ENCODE results near the gene FBXL17. TPM values are rescaled to one million over a fixed set of nuclear protein-coding genes. Genes with fewer than 3 reads are reported as not detected.

FBXL17 gene
- total RNA-seq, 1 experiment from 2014 or later, result 5.3 TPM

DNA sequence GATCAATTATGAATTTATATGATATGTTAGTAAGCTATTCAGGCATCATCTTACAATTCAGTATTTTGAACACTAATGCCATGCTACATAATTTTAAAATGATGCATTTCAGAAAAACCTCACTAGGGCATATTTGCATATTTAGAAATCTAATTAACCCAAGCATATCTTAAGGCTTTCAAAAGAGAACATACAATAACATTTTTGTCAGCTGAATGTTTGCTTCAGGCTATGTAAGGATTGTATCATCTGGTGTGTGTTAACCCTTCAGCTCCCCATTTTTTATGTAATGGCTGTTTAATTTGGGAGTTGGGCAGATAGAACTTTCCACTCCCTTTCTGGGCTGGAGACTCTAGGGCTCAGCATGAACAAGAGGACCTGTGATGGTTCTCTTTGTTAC, 412.1 kb downstream of the FBXL17 start:
- Mint-ChIP-seq H3K27ac (no peak overlapping the region), H3K4me3 (no peak overlapping the region), H3K4me1 (peaks cover 22 to 23% of the 10 kb centered on the region in 2 experiments), H3K36me3 (ENCODE audit: insufficient read depth in 1 of 3, low read depth in 3 of 3) (no peaks in the 10 kb centered on the region), H3K9me3 (no peaks in the 10 kb centered on the region), H3K27me3 (ENCODE audit: low read depth) (no peaks in the 10 kb centered on the region)
- Histone ChIP-seq H3K4ac (ENCODE audit: low read depth, low read length) (no peak overlapping the region), H4K5ac (ENCODE audit: insufficient read length, low read depth, low read length) (no peak overlapping the region), H2AFZ (ENCODE audit: low read length) (no peak overlapping the region), H2BK12ac (ENCODE audit: insufficient read length, low read depth, low read length) (no peak overlapping the region), H2BK20ac (ENCODE audit: low read depth, low read length, poor library complexity, severe bottlenecking) (no peak overlapping the region), H4K20me1 (ENCODE audit: control insufficient read depth, insufficient read depth, insufficient read length) (no peaks in the 10 kb centered on the region), H4K8ac (replicated peaks; ENCODE audit: insufficient read length, low read depth, low read length) (no peak overlapping the region), H2BK120ac (ENCODE audit: low read depth, low read length, poor library complexity, severe bottlenecking) (no peak overlapping the region), H3T11ph (ENCODE audit: low read length) (no peak overlapping the region), H3K79me1 (ENCODE audit: insufficient read depth, low read depth, low read length, poor library complexity, severe bottlenecking) (no peaks in the 10 kb centered on the region), H3K4me2 (ENCODE audit: insufficient read depth, insufficient read length, low read length) (no peak overlapping the region), H3K14ac (ENCODE audit: insufficient read depth, low read length) (no peak overlapping the region), H2BK5ac (ENCODE audit: insufficient read length, low read length) (no peak overlapping the region), H3K27me3 (ENCODE audit: insufficient read depth, low read length) (no peaks in the 10 kb centered on the region), H3K23me2 (ENCODE audit: insufficient read length, low read depth, low read length, poor library complexity, severe bottlenecking) (no peaks in the 10 kb centered on the region), H3K23ac (ENCODE audit: insufficient read length, low read depth, low read length) (no peak overlapping the region), H3K9ac (ENCODE audit: extremely low read depth, insufficient read length, low read length) (no peak overlapping the region), H3K27ac (ENCODE audit: insufficient read length, low read depth, low read length) (no peak overlapping the region), H3K79me2 (ENCODE audit: insufficient read depth, low read length) (no peaks in the 10 kb centered on the region), H4K91ac (ENCODE audit: insufficient read length, low read depth, low read length) (no peak overlapping the region), H3K56ac (ENCODE audit: insufficient read length, low read depth, low read length) (no peak overlapping the region), H3K18ac (ENCODE audit: insufficient read length, low read depth, low read length) (no peak overlapping the region), H3K4me1 (ENCODE audit: insufficient read depth, low read length) (peaks cover 4% of the 10 kb centered on the region; the same call in 1 of the 2 replicates), H3K9me3 (ENCODE audit: control insufficient read depth, low read depth, low read length) (no peaks in the 10 kb centered on the region), H2AK5ac (ENCODE audit: insufficient read length, low read length) (no peak overlapping the region), H2BK15ac (ENCODE audit: low read depth, low read length) (no peak overlapping the region)
- TF ChIP-seq, protein P1, sequence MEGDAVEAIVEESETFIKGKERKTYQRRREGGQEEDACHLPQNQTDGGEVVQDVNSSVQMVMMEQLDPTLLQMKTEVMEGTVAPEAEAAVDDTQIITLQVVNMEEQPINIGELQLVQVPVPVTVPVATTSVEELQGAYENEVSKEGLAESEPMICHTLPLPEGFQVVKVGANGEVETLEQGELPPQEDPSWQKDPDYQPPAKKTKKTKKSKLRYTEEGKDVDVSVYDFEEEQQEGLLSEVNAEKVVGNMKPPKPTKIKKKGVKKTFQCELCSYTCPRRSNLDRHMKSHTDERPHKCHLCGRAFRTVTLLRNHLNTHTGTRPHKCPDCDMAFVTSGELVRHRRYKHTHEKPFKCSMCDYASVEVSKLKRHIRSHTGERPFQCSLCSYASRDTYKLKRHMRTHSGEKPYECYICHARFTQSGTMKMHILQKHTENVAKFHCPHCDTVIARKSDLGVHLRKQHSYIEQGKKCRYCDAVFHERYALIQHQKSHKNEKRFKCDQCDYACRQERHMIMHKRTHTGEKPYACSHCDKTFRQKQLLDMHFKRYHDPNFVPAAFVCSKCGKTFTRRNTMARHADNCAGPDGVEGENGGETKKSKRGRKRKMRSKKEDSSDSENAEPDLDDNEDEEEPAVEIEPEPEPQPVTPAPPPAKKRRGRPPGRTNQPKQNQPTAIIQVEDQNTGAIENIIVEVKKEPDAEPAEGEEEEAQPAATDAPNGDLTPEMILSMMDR (conservative IDR thresholded peaks at IDR 0.05), result no peak
- DNase-seq, result no peak
